H1 (cell line): ENCODE measurements around the gene BTBD1. TPM values are rescaled to one million over a fixed set of nuclear protein-coding genes. Genes with fewer than 3 reads are reported as not detected.

Source experiments
- CTCF ChIA-PET: fragments of 300-600 bp; sonication (Branson Sonifier 250); formaldehyde crosslinking; loops from one replicate; lab custom pipeline; 2021; ENCODE audit not compliant: partially characterized antibody; lab: Charles Lee
- POLR2A ChIA-PET: fragments of 300-600 bp; sonication (Branson Sonifier 250); formaldehyde crosslinking; loops from one replicate; lab custom pipeline; 2021; ENCODE audit warnings: inconsistent platforms; ENCODE audit not compliant: partially characterized antibody; lab: Charles Lee
- DNase-seq, 2 experiments: peaks; one replicate each; pipeline versions ENCODE4 v3.0.0 to v3.0.0-alpha.2; 2010 to 2022; ENCODE audit warnings: low spot score in 2 of 2, low read depth in 1 of 2, mixed read lengths in 1 of 2
- FAIRE-seq: peaks from 2 replicates; lab custom pipeline; 2011; peaks lifted over from hg19 to GRCh38; lab: Jason Lieb, UNC
- H2AFZ ChIP-seq: 2 replicates; pipeline ENCODE4 v1.8.1; 2012; ENCODE audit warnings: low read length, inconsistent platforms
- H2AK5ac ChIP-seq: 2 replicates; pipeline ENCODE4 v1.6.1; 2013; ENCODE audit warnings: low read depth, low read length
- H2BK120ac ChIP-seq: replicated peaks from 2 replicates; pipeline ENCODE3; 2013; ENCODE audit warnings: low read depth, low read length, inconsistent platforms
- H2BK12ac ChIP-seq: 2 replicates; pipeline ENCODE4 v1.6.1; 2013; ENCODE audit warnings: low read depth, low read length
- H2BK15ac ChIP-seq: 2 replicates; pipeline ENCODE4 v1.6.1; 2013; ENCODE audit warnings: low read length
- H2BK20ac ChIP-seq: 2 replicates; pipeline ENCODE4 v1.6.1; 2013; ENCODE audit warnings: low read length
- H2BK5ac ChIP-seq: 2 replicates; pipeline ENCODE4 v1.6.1; 2013; ENCODE audit warnings: low read depth, low read length
- H3K14ac ChIP-seq: 2 replicates; pipeline ENCODE4 v1.6.1; 2013; ENCODE audit warnings: inconsistent platforms; ENCODE audit not compliant: insufficient read length
- H3K18ac ChIP-seq: 2 replicates; pipeline ENCODE4 v1.6.1; 2013; ENCODE audit warnings: low read length; ENCODE audit errors: extremely low read depth
- H3K23ac ChIP-seq: 2 replicates; pipeline ENCODE4 v1.6.1; 2013; ENCODE audit warnings: inconsistent platforms; ENCODE audit not compliant: insufficient read length
- H3K23me2 ChIP-seq: 2 replicates; pipeline ENCODE4 v1.6.1; 2013; ENCODE audit warnings: low read depth, low read length
- H3K27ac ChIP-seq: 2 replicates; pipeline ENCODE4 v1.6.1; 2011; ENCODE audit warnings: low read depth, low read length, inconsistent platforms
- H3K27me3 ChIP-seq, 4 experiments: replicated peaks in 1 of 4; 1 replicate in 1 of 4; 2 replicates in 3 of 4; pipeline versions ENCODE4 v1.6.1 to v1.8.1; 2011 to 2013; ENCODE audit warnings: low read length in 3 of 4, mild to moderate bottlenecking in 3 of 4, inconsistent platforms in 2 of 4, mixed read lengths in 2 of 4, moderate library complexity in 1 of 4; ENCODE audit not compliant: control insufficient read depth in 3 of 4, insufficient read depth in 3 of 4; ENCODE audit errors: extremely low read depth in 1 of 4
- H3K36me3 ChIP-seq, 4 experiments: 2 replicates each; pipeline versions ENCODE4 v1.6.1 to v1.8.1; 2011 to 2013; ENCODE audit warnings: mild to moderate bottlenecking in 4 of 4, low read length in 3 of 4, moderate library complexity in 2 of 4, control low read depth in 1 of 4, inconsistent platforms in 1 of 4; ENCODE audit not compliant: insufficient read depth in 4 of 4, control insufficient read depth in 2 of 4
- H3K4ac ChIP-seq: replicated peaks from 2 replicates; pipeline ENCODE3; 2013; ENCODE audit warnings: low read length, low read depth, mixed read lengths, inconsistent platforms; ENCODE audit not compliant: insufficient read length
- H3K4me1 ChIP-seq, 4 experiments: replicated peaks in 1 of 4; 1 replicate in 1 of 4; 2 replicates in 3 of 4; pipeline versions ENCODE4 v1.6.1 to v1.8.1; 2011 to 2013; ENCODE audit warnings: low read length in 3 of 4, inconsistent platforms in 2 of 4, mixed read lengths in 1 of 4; ENCODE audit not compliant: insufficient read depth in 4 of 4, control insufficient read depth in 3 of 4
- H3K4me2 ChIP-seq, 2 experiments: 2 replicates each; pipeline versions ENCODE4 v1.6.1 to v1.8.1; 2011 to 2013; ENCODE audit warnings: low read depth in 2 of 2, low read length in 2 of 2, control low read depth in 1 of 2, inconsistent platforms in 1 of 2, mild to moderate bottlenecking in 1 of 2; ENCODE audit not compliant: insufficient read depth in 1 of 2
- H3K4me3 ChIP-seq, 4 experiments: fragments of 200-600, 300-600 bp in 1 of 4; sonication (generic), shearing (Covaris generic), sonication (Bioruptor Twin) in 1 of 4; 2 replicates each; pipeline versions ENCODE4 v1.5.1 to v1.8.1; 2011 to 2016; ENCODE audit warnings: low read length in 4 of 4, low read depth in 3 of 4, control low read depth in 2 of 4, inconsistent platforms in 2 of 4, mild to moderate bottlenecking in 2 of 4, mixed read lengths in 1 of 4, moderate library complexity in 1 of 4; ENCODE audit not compliant: insufficient read depth in 2 of 4; ENCODE audit errors: extremely low read depth in 1 of 4
- H3K56ac ChIP-seq: replicated peaks from 2 replicates; pipeline ENCODE3; 2013; ENCODE audit warnings: low read depth, mild to moderate bottlenecking, mixed read lengths, low read length, inconsistent platforms; ENCODE audit not compliant: insufficient read length
- H3K79me1 ChIP-seq: 2 replicates; pipeline ENCODE4 v1.6.1; 2013; ENCODE audit warnings: low read depth, low read length, control low read depth
- H3K79me2 ChIP-seq, 2 experiments: 2 replicates each; pipeline versions ENCODE4 v1.6.1 to v1.8.1; 2012 to 2013; ENCODE audit warnings: low read length in 2 of 2, mild to moderate bottlenecking in 2 of 2, inconsistent platforms in 1 of 2; ENCODE audit not compliant: insufficient read depth in 2 of 2, control insufficient read depth in 1 of 2
- H3K9ac ChIP-seq, 4 experiments: replicated peaks in 1 of 4; 1 replicate in 1 of 4; 2 replicates in 3 of 4; pipeline versions ENCODE4 v1.6.1 to v1.8.1; 2011 to 2013; ENCODE audit warnings: low read depth in 3 of 4, low read length in 3 of 4, control low read depth in 2 of 4, mild to moderate bottlenecking in 2 of 4, moderate library complexity in 2 of 4, inconsistent platforms in 1 of 4; ENCODE audit errors: extremely low read depth in 1 of 4
- H3K9me3 ChIP-seq, 2 experiments: 2 replicates each; pipeline versions ENCODE4 v1.6.1 to v1.8.1; 2012 to 2013; ENCODE audit warnings: mild to moderate bottlenecking in 2 of 2, moderate library complexity in 2 of 2, control low read depth in 1 of 2, inconsistent platforms in 1 of 2, low read depth in 1 of 2, low read length in 1 of 2, mixed read lengths in 1 of 2; ENCODE audit not compliant: insufficient read depth in 2 of 2
- H4K20me1 ChIP-seq, 2 experiments: replicated peaks in 1 of 2; 2 replicates each; pipeline versions ENCODE3 to v1.8.1; 2011 to 2013; ENCODE audit warnings: inconsistent platforms in 2 of 2, low read length in 2 of 2, mild to moderate bottlenecking in 1 of 2; ENCODE audit not compliant: insufficient read depth in 2 of 2, control insufficient read depth in 1 of 2
- H4K5ac ChIP-seq: 2 replicates; pipeline ENCODE4 v1.6.1; 2013; ENCODE audit warnings: low read length, low read depth, mixed read lengths, inconsistent platforms; ENCODE audit not compliant: insufficient read length
- H4K8ac ChIP-seq: 2 replicates; pipeline ENCODE4 v1.8.0; 2013; ENCODE audit warnings: mild to moderate bottlenecking, moderate library complexity, low read length, inconsistent platforms; ENCODE audit not compliant: insufficient read depth; ENCODE audit errors: extremely low read depth
- H4K91ac ChIP-seq: replicated peaks from 2 replicates; pipeline ENCODE3; 2013; ENCODE audit warnings: low read length, mixed read lengths, inconsistent platforms; ENCODE audit not compliant: insufficient read length
- CHD1 ChIP-seq: IDR thresholded peaks from 2 replicates; pipeline ENCODE4 v1.6.1; 2012; ENCODE audit warnings: low read depth, low read length, improper control_type of control experiment
- CTCF ChIP-seq, 3 experiments: IDR thresholded peaks; 1 replicate in 2 of 3; 2 replicates in 1 of 3; pipeline versions ENCODE4 v1.5.1 to v1.6.1; 2011; ENCODE audit warnings: low read length in 3 of 3, mild to moderate bottlenecking in 3 of 3, inconsistent platforms in 2 of 3, low read depth in 1 of 3, moderate library complexity in 1 of 3; ENCODE audit not compliant: insufficient read depth in 1 of 3; ENCODE audit errors: control extremely low read depth in 1 of 3
- EGR1 ChIP-seq: IDR thresholded peaks from 2 replicates; pipeline ENCODE4 v1.6.1; 2011; ENCODE audit warnings: low read depth, low read length, borderline replicate concordance
- GABPA ChIP-seq: IDR thresholded peaks from 2 replicates; pipeline ENCODE4 v1.6.1; 2011; ENCODE audit warnings: mild to moderate bottlenecking, low read length, moderate library complexity, borderline replicate concordance; ENCODE audit not compliant: insufficient read depth
- HDAC6 ChIP-seq: IDR thresholded peaks from one replicate; pipeline ENCODE4 v1.7.1; 2012; ENCODE audit warnings: low read depth, mild to moderate bottlenecking, inconsistent platforms, low read length, moderate library complexity
- KDM1A ChIP-seq: fragments of 200-600, 300-600 bp; sonication (generic); IDR thresholded peaks from 2 replicates; pipeline ENCODE4 v1.7.1; 2016; ENCODE audit warnings: mild to moderate bottlenecking, low read length, borderline replicate concordance
- MAFK ChIP-seq: IDR thresholded peaks from 2 replicates; pipeline ENCODE4 v1.6.1; 2012; ENCODE audit warnings: low read depth, mild to moderate bottlenecking, improper control_type of control experiment, low read length
- NANOG ChIP-seq: IDR thresholded peaks from 2 replicates; pipeline ENCODE4 v1.6.1; 2011; ENCODE audit warnings: low read length, low read depth, mild to moderate bottlenecking, inconsistent platforms; ENCODE audit not compliant: insufficient read depth, poor library complexity, severe bottlenecking
- TAF1 ChIP-seq: IDR thresholded peaks from 2 replicates; pipeline ENCODE4 v1.6.1; 2011; ENCODE audit warnings: mild to moderate bottlenecking, low read depth, low read length
- ZNF274 ChIP-seq: IDR thresholded peaks from 2 replicates; pipeline ENCODE4 v1.7.0; 2012; ENCODE audit warnings: low read length, borderline replicate concordance; ENCODE audit errors: extremely low read depth
- WGBS, 2 experiments: shearing (Covaris generic) in 1 of 2; methylation state at CpG; one replicate each; pipeline versions ENCODE4 v1.1.6 to v1.1.7; 2013 to 2015; ENCODE audit warnings: low lambda C conversion rate in 2 of 2, mixed read lengths in 2 of 2, inconsistent platforms in 1 of 2, low coverage in 1 of 2, missing lambda C conversion rate in 1 of 2; ENCODE audit not compliant: insufficient replicate concordance in 2 of 2, insufficient coverage in 1 of 2, insufficient read length in 1 of 2; ENCODE audit errors: extremely low coverage in 1 of 2, missing lambda C conversion rate in 1 of 2; 5-methylcytosine and 5-hydroxymethylcytosine counted together
- polyA plus RNA-seq, 7 experiments: library from polyadenylated mRNA; depleted of rRNA in 3 of 7; stranded (reverse) in 5 of 7; unstranded in 2 of 7; fragments of >200 nt in 5 of 7; fragments of 200-250 nt in 2 of 7; gene quantifications; 1 replicate in 5 of 7; 2 replicates in 1 of 7; 4 replicates in 1 of 7; pipeline versions ENCODE4 v1.2.1 to v1.2.3, GENCODE V29; 2011 to 2013; ENCODE audit warnings: missing spikeins in 2 of 7, mixed read lengths in 2 of 7
- total RNA-seq: library from RNA; stranded (reverse); fragmentation: NEBNext Ultra II Directional; extraction: Animal tissue kit (Norgen Biotek cat#: 25700); gene quantifications from 2 replicates; pipeline ENCODE4 v1.2.1, GENCODE V29; 2021

The BTBD1 gene
- total and polyA plus RNA-seq, 2 of the 8 experiments (the other 6 are each of a cell fraction or from before 2014, with no cell fraction given) = 18.6 to 39.5 TPM

- DNase-seq (no peak), FAIRE-seq (no peak)
- Histone ChIP-seq H3K36me3 (no peaks in the 10 kb centered on the region), H3K4me2 (no peak overlapping the region), H2BK20ac (no peak overlapping the region), H3K14ac (no peak overlapping the region), H3K4ac (no peak overlapping the region), H4K8ac (no peak overlapping the region; the same call in 1 of the 2 replicates), H2BK12ac (0 out of 2 replicates have a peak overlapping the region, but pooled peaks have one; percentile 17), H3K79me1 (no peaks in the 10 kb centered on the region), H3K23ac (no peak overlapping the region), H4K5ac (no peak overlapping the region), H2BK15ac (no peak overlapping the region), H3K23me2 (no peaks in the 10 kb centered on the region), H3K27ac (no peak overlapping the region), H2BK5ac (no peak overlapping the region), H3K18ac (no peak overlapping the region), H3K9me3 (no peaks in the 10 kb centered on the region), H3K9ac (no peak overlapping the region), H4K20me1 (no peaks in the 10 kb centered on the region), H3K27me3 (no peaks in the 10 kb centered on the region), H3K79me2 (no peaks in the 10 kb centered on the region), H4K91ac (no peak overlapping the region), H2AK5ac (no peak overlapping the region), H3K56ac (no peak overlapping the region), H2BK120ac (no peak overlapping the region), H3K4me1 (no peaks in the 10 kb centered on the region), H2AFZ (no peak overlapping the region), H3K4me3 (no peak overlapping the region)
- 90% methylated on average over 5 of the region's 5 CpGs; no CpG with 5 or more reads in 1 of the 2 experiments for WGBS, 2 experiments
- POLR2A ChIA-PET = interaction anchor here (0.6 kb wide), 1 partner anchor 392 kb away, joined by 3 read pairs; no protein-coding TSS in a partner anchor
- CTCF ChIA-PET = interaction anchor here (2.3 kb wide), 1 partner anchor 12 kb away, joined by 4 read pairs; no protein-coding TSS in a partner anchor
- TF ChIP-seq EGR1 (no peak), CHD1 (no peak), GABPA (no peak), ZNF274 (no peak), TAF1 (no peak), MAFK (no peak), KDM1A (no peak), NANOG (no peak), CTCF (IDR thresholded peaks at IDR 0.05; ENCODE audit: control extremely low read depth in 1 of 3, insufficient read depth in 1 of 3, low read depth in 1 of 3, low read length in 3 of 3) (no peak), HDAC6 (no peak)
Measured at GRCh38 chr15:83082730-83083386, 15.8 kb upstream of the BTBD1 start.
